H1 (cell line): Measurements from ENCODE around the gene KCNC1. TPM values are rescaled to one million over a fixed set of nuclear protein-coding genes. Genes with fewer than 3 reads are reported as not detected.

Source experiments
- CHD1 ChIP-seq: IDR thresholded peaks from 2 replicates; pipeline ENCODE4 v1.6.1; 2012; ENCODE audit warnings: low read depth, low read length, improper control_type of control experiment
- CHD7 ChIP-seq: fragments of 300-600 bp; sonication (generic); IDR thresholded peaks from 2 replicates; pipeline ENCODE4 v1.7.1; 2012; ENCODE audit warnings: low read length, moderate library complexity, mild to moderate bottlenecking, inconsistent platforms; ENCODE audit not compliant: insufficient replicate concordance
- TAF1 ChIP-seq: IDR thresholded peaks from 2 replicates; pipeline ENCODE4 v1.6.1; 2011; ENCODE audit warnings: mild to moderate bottlenecking, low read depth, low read length
- TBP ChIP-seq: IDR thresholded peaks from 2 replicates; pipeline ENCODE4 v1.6.1; 2011; ENCODE audit warnings: low read depth, low read length, improper control_type of control experiment
- USF2 ChIP-seq: IDR thresholded peaks from 2 replicates; pipeline ENCODE4 v1.6.1; 2011; ENCODE audit warnings: low read length, improper control_type of control experiment
- polyA plus RNA-seq, 7 experiments: library from polyadenylated mRNA; depleted of rRNA in 3 of 7; stranded (reverse) in 5 of 7; unstranded in 2 of 7; fragments of >200 nt in 5 of 7; fragments of 200-250 nt in 2 of 7; gene quantifications; 1 replicate in 5 of 7; 2 replicates in 1 of 7; 4 replicates in 1 of 7; pipeline versions ENCODE4 v1.2.1 to v1.2.3, GENCODE V29; 2011 to 2013; ENCODE audit warnings: missing spikeins in 2 of 7, mixed read lengths in 2 of 7
- total RNA-seq: library from RNA; stranded (reverse); fragmentation: NEBNext Ultra II Directional; extraction: Animal tissue kit (Norgen Biotek cat#: 25700); gene quantifications from 2 replicates; pipeline ENCODE4 v1.2.1, GENCODE V29; 2021

The KCNC1 gene
- total and polyA plus RNA-seq, 2 of the 8 experiments (the other 6 are each of a cell fraction or from before 2014, with no cell fraction given) = 0.11 to 0.26 TPM

- TF ChIP-seq CHD7 (no peak), USF2 (no peak), TAF1 (no peak), TBP (no peak), CHD1 (no peak)
- TF ChIP-seq, all 59 proteins: peak for 0
These were observed 28.7 kb downstream of the KCNC1 start (continued) for GRCh38 chr11:17763244-17763643.
